ENCODE data around the gene PPL.

Gene PPL

DNA sequence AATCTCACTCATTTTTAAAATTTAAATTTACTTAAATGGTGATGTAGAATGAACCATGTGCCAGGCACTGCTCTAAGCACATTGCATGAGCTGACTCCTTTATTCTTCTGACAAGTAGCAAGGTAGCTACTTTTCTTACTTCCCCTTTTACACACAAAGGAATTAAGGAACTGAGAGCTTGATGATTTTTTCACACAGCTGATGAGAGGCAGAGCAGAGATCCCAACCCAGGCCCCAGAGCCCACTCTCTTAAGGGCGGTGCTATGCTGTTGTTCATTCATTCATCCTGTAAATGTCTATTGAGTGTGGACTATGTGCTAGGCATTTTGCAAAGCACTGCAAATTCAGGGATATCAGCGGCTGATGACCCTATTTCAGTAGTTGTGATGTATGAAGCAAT, 39.1 kb upstream of the PPL start:
- no peaks in the 10 kb centered on the region for H3K36me3 ChIP-seq (ENCODE audit: control insufficient read depth in 2 of 2, insufficient read depth in 1 of 2, low read length in 2 of 2)
- H3K4me1 ChIP-seq (ENCODE audit: control insufficient read depth, insufficient read depth, low read length) = no peaks in the 10 kb centered on the region
- H3K27ac ChIP-seq (ENCODE audit: extremely low read depth, low read depth, low read length) = no peak overlapping the region
- TF ChIP-seq ZNF701 (tag by site-specific recombination; IDR thresholded peaks at IDR 0.05) (no peak), ZNF747 (tag by site-specific recombination; IDR thresholded peaks at IDR 0.05) (no peak), ZNF571 (tag by site-specific recombination; IDR thresholded peaks at IDR 0.05) (no peak), ZNF146 (tag by site-specific recombination; IDR thresholded peaks at IDR 0.05) (no peak), ZNF660 (tag by site-specific recombination; IDR thresholded peaks at IDR 0.05) (no peak), ZNF114 (tag by site-specific recombination; IDR thresholded peaks at IDR 0.05) (no peak), GLIS2 (tag by site-specific recombination; IDR thresholded peaks at IDR 0.05) (no peak)
- TF ChIP-seq, protein P1, sequence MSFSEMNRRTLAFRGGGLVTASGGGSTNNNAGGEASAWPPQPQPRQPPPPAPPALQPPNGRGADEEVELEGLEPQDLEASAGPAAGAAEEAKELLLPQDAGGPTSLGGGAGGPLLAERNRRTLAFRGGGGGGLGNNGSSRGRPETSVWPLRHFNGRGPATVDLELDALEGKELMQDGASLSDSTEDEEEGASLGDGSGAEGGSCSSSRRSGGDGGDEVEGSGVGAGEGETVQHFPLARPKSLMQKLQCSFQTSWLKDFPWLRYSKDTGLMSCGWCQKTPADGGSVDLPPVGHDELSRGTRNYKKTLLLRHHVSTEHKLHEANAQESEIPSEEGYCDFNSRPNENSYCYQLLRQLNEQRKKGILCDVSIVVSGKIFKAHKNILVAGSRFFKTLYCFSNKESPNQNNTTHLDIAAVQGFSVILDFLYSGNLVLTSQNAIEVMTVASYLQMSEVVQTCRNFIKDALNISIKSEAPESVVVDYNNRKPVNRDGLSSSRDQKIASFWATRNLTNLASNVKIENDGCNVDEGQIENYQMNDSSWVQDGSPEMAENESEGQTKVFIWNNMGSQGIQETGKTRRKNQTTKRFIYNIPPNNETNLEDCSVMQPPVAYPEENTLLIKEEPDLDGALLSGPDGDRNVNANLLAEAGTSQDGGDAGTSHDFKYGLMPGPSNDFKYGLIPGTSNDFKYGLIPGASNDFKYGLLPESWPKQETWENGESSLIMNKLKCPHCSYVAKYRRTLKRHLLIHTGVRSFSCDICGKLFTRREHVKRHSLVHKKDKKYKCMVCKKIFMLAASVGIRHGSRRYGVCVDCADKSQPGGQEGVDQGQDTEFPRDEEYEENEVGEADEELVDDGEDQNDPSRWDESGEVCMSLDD (tag by site-specific recombination; IDR thresholded peaks at IDR 0.05) = no peak
- TF ChIP-seq, protein P2, sequence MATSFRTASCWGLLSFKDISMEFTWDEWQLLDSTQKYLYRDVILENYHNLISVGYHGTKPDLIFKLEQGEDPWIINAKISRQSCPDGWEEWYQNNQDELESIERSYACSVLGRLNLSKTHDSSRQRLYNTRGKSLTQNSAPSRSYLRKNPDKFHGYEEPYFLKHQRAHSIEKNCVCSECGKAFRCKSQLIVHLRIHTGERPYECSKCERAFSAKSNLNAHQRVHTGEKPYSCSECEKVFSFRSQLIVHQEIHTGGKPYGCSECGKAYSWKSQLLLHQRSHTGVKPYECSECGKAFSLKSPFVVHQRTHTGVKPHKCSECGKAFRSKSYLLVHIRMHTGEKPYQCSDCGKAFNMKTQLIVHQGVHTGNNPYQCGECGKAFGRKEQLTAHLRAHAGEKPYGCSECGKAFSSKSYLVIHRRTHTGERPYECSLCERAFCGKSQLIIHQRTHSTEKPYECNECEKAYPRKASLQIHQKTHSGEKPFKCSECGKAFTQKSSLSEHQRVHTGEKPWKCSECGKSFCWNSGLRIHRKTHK (tag by site-specific recombination; IDR thresholded peaks at IDR 0.05) = peak; percentile 94
- H3K4me3 ChIP-seq (ENCODE audit: low read depth, low read length) = no peak overlapping the region
- H3K9me3 ChIP-seq (ENCODE audit: control insufficient read depth, insufficient read depth, low read depth, low read length) = no peaks in the 10 kb centered on the region
- ChIA-PET CTCF (no interaction called here), POLR2A (no interaction called here)

DNA sequence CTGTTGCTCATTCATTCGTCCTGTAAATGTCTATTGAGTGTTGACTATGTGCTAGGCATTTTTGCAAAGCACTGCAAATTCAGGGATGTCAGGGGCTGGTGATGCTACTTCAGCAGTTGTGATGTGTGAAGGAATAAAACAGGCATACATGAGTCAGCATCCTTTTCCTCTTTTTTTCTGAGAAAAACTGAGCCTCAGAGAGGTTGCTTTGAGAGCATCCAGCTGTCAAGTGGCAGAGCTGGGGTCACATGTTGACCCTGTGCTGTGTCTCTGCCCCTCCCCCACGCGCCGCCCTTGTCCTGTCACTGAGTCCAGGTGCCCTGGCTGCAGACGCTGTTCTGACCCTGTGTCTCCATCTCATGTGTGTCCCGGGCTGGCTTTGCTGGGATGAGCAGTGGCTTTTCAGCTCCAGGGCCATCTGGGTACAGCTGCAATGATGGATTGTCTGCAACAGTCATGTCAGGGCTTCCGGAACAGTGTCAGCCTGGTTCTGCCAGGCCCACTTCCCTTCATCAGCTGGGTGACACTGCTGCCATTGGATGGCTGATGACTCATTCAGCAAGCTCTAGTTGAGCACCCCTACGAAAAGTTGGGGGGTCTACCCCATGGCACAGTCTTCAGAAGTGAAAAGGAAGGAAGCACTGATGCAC, 36.1 kb upstream of the PPL start:
- ChIA-PET POLR2A (interaction anchor here (1.0 kb wide), 1 partner anchor 82 kb away, joined by 5 read pairs; no protein-coding TSS in a partner anchor), CTCF (interaction anchor here (0.6 kb wide), 1 partner anchor 112 kb away, joined by 3 read pairs; no protein-coding TSS in a partner anchor)
- no peaks in the 10 kb centered on the region for H3K9me3 ChIP-seq (ENCODE audit: control insufficient read depth, insufficient read depth, low read depth, low read length)
- TF ChIP-seq ZNF10 (tag by site-specific recombination; IDR thresholded peaks at IDR 0.05) = no peak
- TF ChIP-seq, protein P3, sequence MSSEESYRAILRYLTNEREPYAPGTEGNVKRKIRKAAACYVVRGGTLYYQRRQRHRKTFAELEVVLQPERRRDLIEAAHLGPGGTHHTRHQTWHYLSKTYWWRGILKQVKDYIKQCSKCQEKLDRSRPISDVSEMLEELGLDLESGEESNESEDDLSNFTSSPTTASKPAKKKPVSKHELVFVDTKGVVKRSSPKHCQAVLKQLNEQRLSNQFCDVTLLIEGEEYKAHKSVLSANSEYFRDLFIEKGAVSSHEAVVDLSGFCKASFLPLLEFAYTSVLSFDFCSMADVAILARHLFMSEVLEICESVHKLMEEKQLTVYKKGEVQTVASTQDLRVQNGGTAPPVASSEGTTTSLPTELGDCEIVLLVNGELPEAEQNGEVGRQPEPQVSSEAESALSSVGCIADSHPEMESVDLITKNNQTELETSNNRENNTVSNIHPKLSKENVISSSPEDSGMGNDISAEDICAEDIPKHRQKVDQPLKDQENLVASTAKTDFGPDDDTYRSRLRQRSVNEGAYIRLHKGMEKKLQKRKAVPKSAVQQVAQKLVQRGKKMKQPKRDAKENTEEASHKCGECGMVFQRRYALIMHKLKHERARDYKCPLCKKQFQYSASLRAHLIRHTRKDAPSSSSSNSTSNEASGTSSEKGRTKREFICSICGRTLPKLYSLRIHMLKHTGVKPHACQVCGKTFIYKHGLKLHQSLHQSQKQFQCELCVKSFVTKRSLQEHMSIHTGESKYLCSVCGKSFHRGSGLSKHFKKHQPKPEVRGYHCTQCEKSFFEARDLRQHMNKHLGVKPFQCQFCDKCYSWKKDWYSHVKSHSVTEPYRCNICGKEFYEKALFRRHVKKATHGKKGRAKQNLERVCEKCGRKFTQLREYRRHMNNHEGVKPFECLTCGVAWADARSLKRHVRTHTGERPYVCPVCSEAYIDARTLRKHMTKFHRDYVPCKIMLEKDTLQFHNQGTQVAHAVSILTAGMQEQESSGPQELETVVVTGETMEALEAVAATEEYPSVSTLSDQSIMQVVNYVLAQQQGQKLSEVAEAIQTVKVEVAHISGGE (tag by site-specific recombination; conservative IDR thresholded peaks at IDR 0.05; ENCODE audit: low read depth) = no peak
- TF ChIP-seq, protein P2 (tag by site-specific recombination; IDR thresholded peaks at IDR 0.05) = peak; percentile 97
- no peak for TF ChIP-seq GLIS1 (tag by site-specific recombination; IDR thresholded peaks at IDR 0.05)
- H3K27ac ChIP-seq (ENCODE audit: extremely low read depth, low read depth, low read length) = no peak overlapping the region
- H3K4me3 ChIP-seq (ENCODE audit: low read depth, low read length) = no peak overlapping the region
- H3K36me3 ChIP-seq (ENCODE audit: control insufficient read depth in 2 of 2, insufficient read depth in 1 of 2, low read length in 2 of 2) = no peaks in the 10 kb centered on the region
- no peaks in the 10 kb centered on the region for H3K4me1 ChIP-seq (ENCODE audit: control insufficient read depth, insufficient read depth, low read length)

Measured in HEK293 (cell line).